Stromal cell of bone marrow (primary cell): ENCODE data around the gene UBE2H.
"Not testable (repeated sequence)": the region's sequence is repeated elsewhere in the genome, so short reads cannot be mapped to it uniquely, and the experiment has no call there.

Experiments used
- DNase-seq: peaks from one replicate; pipeline ENCODE4 v3.0.0-alpha.2; 2012; ENCODE audit warnings: low read depth

UBE2H gene

DNA sequence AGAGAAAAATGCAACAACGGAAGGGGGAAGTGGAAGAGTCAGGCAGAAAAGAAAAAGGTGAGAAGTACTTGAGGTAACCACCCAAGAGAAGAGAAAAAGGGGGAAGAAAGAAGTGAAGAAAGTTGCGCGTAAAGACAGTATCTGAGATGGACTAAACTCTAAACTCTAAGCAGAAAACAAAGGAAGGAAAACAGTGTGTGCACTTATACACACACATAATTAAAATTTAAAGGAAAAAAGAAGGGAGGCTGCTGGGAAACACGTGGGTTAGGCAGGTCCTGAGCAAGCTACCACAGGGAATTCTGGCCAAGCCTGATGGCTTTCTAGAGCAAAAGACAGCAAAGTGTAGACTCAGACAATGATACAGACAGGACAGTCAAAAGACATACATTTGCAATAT is 78.0 kb downstream of the UBE2H start:
- no peak for DNase-seq

DNA sequence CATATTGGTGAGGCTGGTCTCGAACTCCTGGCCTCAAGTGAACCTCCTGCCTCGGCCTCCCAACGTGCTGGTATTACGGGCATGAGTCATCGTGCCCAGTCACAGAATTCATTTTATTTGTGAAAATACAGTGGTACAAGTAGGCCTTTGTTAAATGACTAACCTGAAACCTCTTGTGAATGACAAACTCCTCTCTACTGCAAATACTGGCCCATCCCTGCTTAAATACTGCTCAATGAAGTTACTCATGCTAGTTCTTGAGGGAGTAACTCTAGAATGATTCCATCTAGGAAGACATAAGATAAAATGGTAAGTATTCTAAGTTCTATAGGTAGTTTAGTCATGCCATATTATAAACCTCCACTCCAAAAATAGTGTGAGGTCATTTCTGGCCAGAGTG is 80.7 kb downstream of the UBE2H start:
- DNase-seq, result no peak

DNA sequence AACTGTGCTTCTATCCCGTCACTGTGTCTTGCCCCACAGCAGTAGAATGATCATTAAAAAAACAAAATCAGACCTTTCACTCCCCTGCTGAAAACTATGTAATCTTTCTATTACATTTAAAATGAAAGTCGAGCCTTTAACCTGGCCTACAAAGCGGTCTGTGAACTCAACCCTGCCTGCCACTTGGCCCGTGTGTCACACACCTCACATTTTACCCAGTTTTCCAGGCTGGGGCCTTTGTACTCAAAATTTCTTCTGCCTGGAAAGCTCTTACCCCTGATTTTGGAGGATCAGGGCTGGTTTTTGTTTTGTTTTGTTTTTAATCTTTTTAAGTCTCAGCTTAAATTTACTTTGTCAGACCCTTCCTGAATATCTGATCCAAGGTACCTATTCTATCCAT is 82.1 kb downstream of the UBE2H start:
- DNase-seq, result no peak

DNA sequence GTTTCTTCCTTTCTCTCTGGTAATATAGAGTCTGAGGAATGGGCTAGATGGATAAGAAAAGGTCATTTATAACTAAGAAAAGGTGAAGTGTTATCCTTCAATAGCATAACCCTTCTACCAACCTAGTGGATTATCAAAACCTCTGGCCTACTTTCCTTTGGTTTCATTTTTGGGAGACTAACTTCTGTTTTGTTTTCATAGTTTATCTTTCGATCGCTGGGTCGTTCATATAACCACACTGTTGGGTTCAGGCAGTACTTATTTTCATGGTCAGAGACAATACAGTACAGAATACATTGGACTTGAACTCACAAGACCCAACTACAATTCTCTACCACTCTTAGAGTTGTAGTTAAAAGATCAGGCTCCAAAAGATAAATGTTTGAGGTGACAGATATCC is 86.5 kb downstream of the UBE2H start:
- DNase-seq, result no peak

DNA sequence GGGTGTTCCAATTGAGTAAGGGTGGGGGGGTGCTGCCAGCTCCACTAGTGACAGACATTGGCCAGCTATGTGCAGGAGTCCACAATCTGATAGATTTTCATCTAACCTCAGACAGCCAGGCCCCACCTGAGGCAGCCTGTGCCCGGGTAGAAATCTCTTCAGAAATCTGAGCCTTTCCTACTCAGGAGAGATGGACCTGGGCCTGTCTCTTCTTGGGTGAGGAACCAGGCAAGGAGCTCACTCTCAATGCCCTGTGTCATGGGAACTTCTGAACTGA is 86.9 kb downstream of the UBE2H start:
- no peak for DNase-seq

DNA sequence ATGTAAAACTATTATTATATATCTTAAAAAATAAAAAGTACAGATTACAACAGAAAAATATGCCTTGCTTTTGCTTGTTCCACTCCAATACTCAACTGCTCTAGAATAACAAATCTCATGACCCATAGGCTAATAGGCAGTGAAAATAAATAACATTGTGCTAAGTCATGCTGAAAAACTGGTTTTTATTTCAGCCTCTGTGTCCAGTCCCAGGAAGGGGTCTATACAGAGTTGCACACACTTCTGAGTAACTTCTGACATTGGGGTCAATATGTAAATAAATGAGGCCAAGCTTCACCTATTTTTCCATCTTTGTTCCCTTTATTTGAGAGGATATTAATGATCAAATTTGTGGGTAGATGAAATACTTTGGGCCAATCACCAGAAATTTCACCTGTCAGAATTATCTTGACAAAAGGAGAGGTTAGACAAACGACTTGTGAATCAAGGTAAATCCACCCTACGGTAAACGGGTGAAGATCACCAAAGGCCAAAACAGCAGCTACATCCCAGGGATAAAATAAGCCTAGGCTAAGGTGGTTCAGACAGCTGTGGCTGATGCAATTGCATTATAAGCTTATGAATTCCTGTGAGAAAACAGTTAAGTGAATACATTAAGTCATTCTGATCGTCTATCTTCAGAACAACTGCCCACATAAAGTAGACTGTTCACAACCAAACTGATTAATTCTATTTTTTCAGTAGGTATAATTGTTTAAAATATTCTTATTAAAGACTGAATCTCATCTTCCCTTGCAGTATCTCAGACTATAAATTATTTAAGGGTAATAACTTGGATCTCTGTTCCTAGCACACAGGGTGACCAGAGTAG is 87.5 kb downstream of the UBE2H start:
- no peak for DNase-seq

DNA sequence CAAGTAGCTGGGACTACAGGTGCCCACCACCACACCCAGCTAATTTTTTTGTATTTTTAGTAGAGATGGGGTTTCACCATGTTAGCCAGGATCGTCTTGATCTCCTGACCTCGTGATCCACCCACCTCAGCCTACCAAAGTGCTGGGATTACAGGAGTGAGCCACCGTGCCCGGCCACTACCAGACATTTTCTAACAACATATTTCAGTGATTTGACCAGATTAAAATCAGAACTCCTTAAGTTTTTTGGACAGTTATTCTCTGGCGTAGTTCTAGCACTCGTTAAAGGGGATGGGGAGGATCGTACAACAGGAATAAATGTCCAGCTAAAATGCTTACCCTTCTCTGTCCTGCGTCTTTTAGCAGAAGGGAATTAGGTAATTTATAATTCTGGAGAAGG is 88.1 kb downstream of the UBE2H start:
- not testable (repeated sequence) for DNase-seq

DNA sequence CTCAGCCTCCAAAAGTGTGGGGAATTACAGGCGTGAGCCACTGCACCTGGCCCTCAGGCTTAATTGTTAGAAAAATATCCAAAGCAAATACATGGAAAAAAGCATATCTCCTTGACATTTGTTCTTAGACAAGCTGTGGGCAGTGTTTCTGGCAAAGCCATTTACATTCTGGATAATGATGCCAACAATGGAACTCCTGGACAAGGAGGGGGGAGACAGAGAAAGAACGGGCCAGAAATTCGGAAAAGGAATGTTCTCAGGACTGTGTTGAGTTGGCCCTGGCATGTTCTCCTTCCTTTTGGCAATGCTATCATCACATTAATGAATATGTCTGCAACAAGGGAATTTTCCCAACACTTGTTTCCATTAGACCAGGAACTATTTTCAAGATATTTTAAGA is 88.7 kb downstream of the UBE2H start:
- no peak for DNase-seq

DNA sequence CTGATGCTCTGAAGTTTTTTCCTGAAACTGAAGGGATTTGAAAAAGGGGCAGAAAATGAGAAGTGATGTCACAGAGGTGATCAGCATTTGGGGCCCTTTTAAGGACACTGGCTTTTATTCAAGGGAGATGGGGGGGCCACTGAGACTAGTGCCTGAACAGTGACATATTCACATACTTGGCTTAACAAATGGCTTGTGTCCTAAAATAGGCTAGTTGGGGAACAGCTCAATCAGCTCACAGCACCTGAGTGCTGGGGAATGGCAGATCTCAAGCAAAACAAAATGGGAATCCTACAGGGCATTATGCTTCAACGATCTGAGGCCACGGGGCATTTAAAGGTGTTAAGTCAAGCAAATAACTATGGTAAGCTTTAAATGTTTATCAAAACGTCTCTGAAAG is 90.1 kb downstream of the UBE2H start:
- no peak for DNase-seq

DNA sequence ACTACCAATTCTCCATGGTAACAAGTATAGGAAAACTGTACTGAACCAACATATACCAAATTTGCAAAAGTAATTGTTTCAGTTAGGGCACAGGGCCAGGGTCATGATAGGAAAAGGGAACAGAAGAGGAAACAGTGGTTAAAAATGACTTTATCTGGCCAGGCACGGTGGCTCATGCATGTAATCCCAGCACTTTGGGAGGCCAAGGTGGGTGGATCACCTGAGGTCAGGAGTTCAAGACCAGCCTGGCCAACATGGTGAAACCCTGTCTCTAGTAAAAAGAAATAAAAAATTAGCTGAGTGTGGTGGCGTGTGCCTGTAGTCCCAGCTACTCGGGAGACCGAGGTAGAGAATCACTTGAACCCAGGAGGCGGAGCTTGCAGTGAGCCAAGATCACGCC is 92.0 kb downstream of the UBE2H start:
- not testable (repeated sequence) for DNase-seq

DNA sequence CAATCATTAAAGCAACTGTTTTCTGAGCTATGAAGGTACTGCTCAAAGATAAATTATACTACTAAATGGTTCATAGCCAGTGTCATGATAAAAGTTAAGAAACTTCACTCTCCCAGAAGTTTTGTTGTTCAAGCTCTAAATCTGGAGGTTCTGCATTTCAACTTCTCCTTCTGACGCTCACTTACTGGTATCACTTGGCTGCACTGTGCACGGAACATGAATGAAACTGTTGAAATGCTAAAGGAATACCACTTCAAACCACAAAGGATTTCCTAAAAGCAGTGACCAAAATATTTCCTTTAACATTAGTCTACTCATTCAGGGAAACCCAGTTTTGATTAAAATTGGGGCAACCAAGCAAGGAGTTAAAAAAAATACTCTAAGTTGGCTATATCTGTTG is 93.6 kb downstream of the UBE2H start:
- DNase-seq, result peak; percentile 52

DNA sequence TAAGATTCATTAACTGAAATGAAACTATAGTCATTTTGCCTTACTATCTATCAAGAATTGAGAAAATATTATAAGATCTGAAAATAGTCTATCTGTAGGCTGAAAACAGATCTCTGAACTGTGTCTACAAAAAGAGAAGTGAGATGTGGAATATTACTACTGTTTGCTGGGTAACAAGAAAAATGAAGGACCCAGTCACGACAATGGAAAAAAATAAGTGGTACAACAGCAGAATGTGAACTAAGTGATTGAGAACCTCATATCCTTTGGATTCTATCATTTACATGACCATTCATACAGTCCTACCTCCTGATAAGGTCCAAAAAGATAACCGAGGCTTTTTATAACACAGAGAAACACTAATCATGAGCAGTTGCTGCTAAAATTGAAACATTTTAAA is 94.3 kb downstream of the UBE2H start:
- no peak for DNase-seq

DNA sequence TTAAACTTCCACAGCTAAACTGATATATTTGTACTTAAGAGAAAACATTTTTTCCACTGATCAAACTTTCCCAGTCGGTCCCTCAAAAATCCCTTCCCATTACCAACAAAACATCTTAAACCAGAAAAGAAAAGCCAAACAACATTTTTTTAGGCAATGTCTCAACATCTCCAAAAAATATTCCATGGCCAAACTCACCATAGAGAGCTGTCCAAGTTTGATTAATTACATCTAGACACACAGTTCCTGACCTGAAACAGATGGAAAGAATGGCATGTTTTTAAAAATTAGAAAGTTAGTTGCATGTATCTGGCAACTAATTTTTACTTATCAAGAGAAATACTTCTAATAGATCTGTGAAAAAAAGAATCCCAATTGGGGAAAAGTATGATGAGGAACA is 95.4 kb downstream of the UBE2H start:
- no peak for DNase-seq

DNA sequence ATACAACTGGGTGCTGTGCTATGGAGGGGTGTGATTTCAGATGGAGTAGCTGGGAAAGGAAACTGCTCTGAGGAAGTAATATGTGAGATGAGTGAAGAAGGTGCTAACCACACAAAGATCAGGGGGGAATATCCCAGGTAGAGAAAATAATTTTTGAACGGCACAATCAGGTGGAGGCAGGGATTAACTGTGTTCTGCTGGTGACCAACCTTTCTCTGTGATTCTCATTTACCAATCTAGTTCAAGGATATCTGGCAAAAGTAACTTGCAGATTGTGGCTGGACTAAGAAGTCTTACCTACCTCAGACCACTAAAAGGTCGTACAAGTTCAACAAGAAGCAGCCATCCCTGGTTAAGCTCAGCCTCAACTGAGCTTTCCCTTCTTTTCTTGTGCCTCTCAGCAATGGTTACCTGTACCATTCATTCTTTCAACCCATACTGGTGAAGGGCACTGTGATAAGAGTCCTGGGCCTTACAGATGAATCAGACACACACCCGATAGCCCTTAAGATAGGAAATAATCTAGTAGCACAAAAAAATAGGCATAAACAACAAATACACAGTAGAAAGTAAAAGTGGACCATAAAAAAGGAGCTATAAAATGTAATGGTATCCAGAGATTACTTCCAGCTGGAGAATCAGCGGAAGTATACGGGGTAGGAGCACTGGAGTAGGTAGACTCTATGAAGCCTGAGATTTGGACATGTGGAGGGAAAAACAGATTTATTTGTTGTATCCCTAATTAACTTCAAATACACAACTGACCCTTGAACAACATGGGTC is 96.6 kb downstream of the UBE2H start:
- no peak for DNase-seq

DNA sequence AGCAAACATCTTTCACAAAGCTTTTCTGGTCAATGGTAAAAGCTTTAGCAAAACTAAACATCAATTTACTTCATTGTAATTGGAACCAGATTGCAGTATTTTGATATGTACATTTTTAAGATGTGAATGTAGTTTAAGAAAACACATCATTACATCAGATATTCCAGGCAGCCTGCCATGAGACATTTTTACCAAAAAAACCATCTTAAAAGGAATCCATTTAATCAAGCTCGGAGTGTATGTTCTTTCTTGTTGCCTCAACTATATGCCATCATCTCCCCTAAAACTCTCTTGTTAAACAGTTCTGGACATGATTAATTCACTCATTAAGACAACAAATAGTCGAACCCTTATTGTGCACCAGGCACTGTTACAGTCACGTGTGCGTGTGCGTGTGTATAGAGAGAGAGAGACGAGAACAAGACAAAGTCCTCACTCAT is 97.5 kb downstream of the UBE2H start:
- peak; percentile 96 for DNase-seq

DNA sequence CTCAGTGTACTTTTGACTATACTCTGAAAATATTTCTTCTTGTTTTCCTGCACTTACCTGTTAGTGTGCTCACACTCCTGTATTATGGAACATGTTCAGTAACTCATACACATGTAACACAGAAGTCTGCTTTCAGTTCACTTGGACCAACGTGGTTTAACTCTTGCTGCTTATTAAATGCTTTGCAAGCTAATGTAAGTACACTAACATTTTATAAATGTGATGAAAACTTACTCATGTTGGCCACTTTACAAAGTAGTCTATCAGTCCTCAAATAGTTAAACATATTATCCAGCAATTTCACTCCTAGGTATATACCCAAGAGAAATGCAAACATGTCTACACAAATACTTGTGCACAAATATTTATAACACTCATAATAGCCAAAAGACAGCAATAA is 98.4 kb downstream of the UBE2H start:
- DNase-seq, result no peak

DNA sequence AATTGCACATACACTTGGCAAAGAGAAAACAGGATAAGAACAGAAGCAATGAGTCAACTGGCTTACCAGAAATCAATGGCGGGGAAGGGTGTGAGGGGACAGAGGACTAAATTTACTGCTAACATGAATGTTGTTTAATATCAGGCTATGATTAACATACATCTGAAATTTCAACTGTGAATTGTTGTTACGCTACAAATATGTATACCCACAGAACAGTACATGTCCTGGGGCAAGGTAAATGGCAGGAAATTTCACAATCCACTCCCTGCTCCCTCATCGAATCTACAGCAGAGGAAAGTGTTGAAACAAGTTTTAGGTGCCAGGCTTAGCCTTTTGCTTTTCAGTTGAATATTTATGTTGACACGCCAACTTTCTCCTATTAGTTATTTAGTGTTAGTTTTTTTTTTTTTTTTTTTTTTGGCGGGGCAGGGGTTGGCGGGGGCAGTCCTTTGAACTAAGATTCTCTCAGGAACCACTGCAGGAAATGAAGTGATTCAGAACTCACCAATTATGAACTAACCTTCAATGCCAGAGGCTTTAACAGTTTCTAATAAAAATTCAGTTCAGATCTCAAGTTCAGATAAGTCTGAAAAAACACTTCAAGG is 99.0 kb downstream of the UBE2H start:
- no peak for DNase-seq

DNA sequence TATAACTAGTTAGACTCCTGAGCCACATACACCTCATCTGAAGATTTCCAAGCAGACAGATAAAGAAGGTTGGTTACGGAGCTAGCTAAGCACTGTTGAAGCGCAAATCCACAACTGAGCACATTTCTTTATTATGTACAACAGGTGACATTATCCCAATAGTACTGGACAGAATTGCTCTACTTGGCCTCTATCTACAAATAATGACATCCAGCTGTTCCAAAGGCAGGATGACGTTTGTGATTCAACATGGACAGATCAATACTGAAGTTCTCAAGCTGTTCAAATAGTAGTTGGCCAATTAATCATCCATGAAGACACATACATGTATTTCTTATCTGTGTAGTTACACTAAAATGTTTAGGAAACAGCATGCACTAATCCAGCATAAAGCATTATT is 101.0 kb downstream of the UBE2H start:
- no peak for DNase-seq

DNA sequence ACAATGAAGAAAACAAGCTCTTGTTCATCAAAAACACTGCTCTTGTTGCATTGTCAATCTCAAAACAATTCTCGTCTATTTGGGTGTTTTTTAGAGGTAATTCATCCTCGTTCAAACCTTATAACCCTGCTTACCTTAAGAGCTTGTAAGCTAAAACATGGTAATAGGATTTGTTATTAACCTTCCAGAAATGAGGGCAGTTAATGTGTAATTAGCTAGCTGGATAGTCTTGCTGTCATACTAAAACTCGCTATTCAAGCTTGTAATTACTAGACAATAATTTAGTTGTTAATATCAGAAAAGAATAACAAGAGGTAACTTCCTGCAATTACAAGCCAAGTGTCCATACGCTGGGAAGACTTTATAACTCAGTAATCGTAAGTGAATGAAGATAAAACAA is 101.6 kb downstream of the UBE2H start:
- DNase-seq, result no peak

DNA sequence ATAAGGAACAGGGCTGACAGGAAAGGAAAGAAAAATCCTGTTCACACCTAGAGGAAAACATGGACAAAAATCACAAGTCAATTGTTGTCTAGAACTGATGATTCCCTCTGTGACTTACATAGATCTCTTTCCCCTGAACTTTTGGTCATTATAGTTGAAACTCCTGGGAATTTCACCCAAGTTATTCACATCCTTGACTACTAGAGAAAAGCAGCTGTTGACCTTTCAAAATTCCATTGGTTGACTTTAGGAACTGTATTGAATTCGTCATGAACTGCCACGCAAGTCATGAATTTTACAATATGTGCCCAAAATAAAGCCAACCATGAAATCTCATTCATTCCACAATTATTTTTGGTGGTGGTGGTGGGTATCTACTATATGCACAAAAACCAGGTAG is 104.3 kb downstream of the UBE2H start:
- no peak for DNase-seq

DNA sequence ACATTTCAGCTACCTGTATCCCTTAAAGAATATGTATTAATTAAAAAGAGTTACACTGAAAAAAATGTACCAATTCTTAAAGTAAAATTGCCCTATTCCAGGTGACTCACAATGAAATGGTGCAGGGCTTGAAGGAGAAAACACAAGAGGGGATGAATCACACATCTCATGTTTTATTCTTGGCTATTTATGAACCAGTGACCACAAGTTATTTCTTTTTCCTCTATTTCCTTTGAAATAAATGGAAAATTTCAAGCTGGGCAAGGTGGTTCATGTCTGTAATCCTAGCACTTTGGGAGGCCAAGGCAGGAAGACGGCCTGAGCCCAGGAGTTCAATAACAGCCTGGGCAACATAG is 106.8 kb downstream of the UBE2H start:
- DNase-seq, result peak; percentile 82

DNA sequence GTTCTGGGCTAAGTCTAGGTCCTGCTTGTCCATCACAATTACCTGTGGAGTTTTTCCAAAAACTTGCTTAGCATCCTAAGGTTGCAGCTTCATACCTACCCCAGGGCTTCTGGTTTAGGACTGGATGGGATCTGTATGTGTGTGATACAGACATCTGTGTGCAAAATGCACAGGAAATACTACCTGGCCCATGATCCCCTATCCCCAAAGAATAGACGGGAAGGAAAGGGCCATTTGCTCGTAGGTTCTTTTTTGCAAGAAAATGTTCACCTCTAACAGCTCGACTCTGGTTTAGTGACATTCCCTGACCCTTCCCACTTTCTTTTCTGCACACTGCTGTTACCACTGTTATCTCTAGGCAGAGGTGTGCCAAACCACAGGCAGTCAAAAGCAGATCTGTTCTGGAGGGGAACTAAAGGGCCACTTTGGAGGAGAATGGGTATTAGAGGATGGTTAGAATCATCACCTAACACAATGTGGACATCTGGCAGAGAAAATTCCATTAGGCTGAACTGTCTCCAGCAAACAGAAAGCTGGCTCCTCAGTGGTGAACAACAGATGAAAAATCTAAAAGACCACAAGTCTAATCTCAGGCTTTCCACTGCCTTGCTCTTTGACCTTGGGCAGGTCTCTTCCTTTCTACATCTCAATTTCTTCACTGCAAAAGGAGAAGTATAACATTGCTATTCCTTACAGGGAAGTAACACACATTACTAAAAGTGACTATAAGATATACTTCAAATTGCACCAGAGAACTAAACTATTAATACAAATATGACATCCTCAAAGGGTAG is 107.4 kb downstream of the UBE2H start:
- DNase-seq, result no peak
